ENCODE data around the gene CALN1. TPM values are rescaled to one million over a fixed set of nuclear protein-coding genes. Genes with fewer than 3 reads are reported as not detected.

Gene CALN1
- total and polyA plus RNA-seq, 2 of the 8 experiments (the other 6 are each of a cell fraction or from before 2014, with no cell fraction given): 6.4 to 15.2 TPM

DNA sequence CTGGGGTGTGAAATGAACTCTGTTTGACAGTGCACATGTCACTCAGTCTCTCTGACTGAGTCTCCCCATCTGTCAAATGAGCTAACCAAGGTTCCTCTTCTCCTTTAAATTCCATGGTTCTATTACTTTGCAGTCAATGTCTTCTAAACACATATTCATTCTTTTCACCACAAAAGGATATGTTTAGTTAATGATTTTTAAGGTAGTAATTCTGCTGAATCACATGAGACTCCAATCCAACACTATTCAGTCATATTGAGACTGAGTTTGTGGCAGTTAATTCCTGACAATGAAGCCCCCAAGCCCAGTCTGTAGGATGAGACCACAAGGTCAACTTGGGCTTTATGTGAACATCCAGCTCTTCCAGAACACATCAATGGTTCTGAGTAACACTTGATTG is 85.3 kb downstream of the CALN1 start (continued):
- TF ChIP-seq, protein P1, sequence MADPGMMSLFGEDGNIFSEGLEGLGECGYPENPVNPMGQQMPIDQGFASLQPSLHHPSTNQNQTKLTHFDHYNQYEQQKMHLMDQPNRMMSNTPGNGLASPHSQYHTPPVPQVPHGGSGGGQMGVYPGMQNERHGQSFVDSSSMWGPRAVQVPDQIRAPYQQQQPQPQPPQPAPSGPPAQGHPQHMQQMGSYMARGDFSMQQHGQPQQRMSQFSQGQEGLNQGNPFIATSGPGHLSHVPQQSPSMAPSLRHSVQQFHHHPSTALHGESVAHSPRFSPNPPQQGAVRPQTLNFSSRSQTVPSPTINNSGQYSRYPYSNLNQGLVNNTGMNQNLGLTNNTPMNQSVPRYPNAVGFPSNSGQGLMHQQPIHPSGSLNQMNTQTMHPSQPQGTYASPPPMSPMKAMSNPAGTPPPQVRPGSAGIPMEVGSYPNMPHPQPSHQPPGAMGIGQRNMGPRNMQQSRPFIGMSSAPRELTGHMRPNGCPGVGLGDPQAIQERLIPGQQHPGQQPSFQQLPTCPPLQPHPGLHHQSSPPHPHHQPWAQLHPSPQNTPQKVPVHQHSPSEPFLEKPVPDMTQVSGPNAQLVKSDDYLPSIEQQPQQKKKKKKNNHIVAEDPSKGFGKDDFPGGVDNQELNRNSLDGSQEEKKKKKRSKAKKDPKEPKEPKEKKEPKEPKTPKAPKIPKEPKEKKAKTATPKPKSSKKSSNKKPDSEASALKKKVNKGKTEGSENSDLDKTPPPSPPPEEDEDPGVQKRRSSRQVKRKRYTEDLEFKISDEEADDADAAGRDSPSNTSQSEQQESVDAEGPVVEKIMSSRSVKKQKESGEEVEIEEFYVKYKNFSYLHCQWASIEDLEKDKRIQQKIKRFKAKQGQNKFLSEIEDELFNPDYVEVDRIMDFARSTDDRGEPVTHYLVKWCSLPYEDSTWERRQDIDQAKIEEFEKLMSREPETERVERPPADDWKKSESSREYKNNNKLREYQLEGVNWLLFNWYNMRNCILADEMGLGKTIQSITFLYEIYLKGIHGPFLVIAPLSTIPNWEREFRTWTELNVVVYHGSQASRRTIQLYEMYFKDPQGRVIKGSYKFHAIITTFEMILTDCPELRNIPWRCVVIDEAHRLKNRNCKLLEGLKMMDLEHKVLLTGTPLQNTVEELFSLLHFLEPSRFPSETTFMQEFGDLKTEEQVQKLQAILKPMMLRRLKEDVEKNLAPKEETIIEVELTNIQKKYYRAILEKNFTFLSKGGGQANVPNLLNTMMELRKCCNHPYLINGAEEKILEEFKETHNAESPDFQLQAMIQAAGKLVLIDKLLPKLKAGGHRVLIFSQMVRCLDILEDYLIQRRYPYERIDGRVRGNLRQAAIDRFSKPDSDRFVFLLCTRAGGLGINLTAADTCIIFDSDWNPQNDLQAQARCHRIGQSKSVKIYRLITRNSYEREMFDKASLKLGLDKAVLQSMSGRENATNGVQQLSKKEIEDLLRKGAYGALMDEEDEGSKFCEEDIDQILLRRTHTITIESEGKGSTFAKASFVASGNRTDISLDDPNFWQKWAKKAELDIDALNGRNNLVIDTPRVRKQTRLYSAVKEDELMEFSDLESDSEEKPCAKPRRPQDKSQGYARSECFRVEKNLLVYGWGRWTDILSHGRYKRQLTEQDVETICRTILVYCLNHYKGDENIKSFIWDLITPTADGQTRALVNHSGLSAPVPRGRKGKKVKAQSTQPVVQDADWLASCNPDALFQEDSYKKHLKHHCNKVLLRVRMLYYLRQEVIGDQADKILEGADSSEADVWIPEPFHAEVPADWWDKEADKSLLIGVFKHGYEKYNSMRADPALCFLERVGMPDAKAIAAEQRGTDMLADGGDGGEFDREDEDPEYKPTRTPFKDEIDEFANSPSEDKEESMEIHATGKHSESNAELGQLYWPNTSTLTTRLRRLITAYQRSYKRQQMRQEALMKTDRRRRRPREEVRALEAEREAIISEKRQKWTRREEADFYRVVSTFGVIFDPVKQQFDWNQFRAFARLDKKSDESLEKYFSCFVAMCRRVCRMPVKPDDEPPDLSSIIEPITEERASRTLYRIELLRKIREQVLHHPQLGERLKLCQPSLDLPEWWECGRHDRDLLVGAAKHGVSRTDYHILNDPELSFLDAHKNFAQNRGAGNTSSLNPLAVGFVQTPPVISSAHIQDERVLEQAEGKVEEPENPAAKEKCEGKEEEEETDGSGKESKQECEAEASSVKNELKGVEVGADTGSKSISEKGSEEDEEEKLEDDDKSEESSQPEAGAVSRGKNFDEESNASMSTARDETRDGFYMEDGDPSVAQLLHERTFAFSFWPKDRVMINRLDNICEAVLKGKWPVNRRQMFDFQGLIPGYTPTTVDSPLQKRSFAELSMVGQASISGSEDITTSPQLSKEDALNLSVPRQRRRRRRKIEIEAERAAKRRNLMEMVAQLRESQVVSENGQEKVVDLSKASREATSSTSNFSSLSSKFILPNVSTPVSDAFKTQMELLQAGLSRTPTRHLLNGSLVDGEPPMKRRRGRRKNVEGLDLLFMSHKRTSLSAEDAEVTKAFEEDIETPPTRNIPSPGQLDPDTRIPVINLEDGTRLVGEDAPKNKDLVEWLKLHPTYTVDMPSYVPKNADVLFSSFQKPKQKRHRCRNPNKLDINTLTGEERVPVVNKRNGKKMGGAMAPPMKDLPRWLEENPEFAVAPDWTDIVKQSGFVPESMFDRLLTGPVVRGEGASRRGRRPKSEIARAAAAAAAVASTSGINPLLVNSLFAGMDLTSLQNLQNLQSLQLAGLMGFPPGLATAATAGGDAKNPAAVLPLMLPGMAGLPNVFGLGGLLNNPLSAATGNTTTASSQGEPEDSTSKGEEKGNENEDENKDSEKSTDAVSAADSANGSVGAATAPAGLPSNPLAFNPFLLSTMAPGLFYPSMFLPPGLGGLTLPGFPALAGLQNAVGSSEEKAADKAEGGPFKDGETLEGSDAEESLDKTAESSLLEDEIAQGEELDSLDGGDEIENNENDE (IDR thresholded peaks at IDR 0.05; ENCODE audit: insufficient replicate concordance, low read length): no peak
- no peak for TF ChIP-seq CHD2 (IDR thresholded peaks at IDR 0.05; ENCODE audit: low read length)
- no peak for TF ChIP-seq KDM1A (IDR thresholded peaks at IDR 0.05; ENCODE audit: borderline replicate concordance, low read length)
- TF ChIP-seq RNF2 (IDR thresholded peaks at IDR 0.05; ENCODE audit: borderline replicate concordance, low read depth, low read length, missing control alignments, poor library complexity, severe bottlenecking): no peak
- no peak for TF ChIP-seq POU5F1 (IDR thresholded peaks at IDR 0.05; ENCODE audit: low read depth, low read length)
- TF ChIP-seq, protein P2, sequence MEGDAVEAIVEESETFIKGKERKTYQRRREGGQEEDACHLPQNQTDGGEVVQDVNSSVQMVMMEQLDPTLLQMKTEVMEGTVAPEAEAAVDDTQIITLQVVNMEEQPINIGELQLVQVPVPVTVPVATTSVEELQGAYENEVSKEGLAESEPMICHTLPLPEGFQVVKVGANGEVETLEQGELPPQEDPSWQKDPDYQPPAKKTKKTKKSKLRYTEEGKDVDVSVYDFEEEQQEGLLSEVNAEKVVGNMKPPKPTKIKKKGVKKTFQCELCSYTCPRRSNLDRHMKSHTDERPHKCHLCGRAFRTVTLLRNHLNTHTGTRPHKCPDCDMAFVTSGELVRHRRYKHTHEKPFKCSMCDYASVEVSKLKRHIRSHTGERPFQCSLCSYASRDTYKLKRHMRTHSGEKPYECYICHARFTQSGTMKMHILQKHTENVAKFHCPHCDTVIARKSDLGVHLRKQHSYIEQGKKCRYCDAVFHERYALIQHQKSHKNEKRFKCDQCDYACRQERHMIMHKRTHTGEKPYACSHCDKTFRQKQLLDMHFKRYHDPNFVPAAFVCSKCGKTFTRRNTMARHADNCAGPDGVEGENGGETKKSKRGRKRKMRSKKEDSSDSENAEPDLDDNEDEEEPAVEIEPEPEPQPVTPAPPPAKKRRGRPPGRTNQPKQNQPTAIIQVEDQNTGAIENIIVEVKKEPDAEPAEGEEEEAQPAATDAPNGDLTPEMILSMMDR (IDR thresholded peaks at IDR 0.05; ENCODE audit: control extremely low read depth in 1 of 3, insufficient read depth in 1 of 3, low read depth in 1 of 3, low read length in 3 of 3): no peak
- no peak for TF ChIP-seq RBBP5 (IDR thresholded peaks at IDR 0.05; ENCODE audit: borderline replicate concordance, low read depth, low read length)
- TF ChIP-seq SAP30 (IDR thresholded peaks at IDR 0.05; ENCODE audit: insufficient read depth, insufficient replicate concordance, low read length): no peak
- no peak for TF ChIP-seq CREB1 (IDR thresholded peaks at IDR 0.05)

All from H1 (cell line).